DND-41 (cell line): ENCODE measurements around the gene EVI2B.

Experiments used
- ATAC-seq: fragments of 200-7000 bp; cut with Tn5 transposase; 3 replicates; pipeline ENCODE4 v1.9.1; 2021; ENCODE audit warnings: low read depth; ENCODE audit not compliant: insufficient read depth
- DNase-seq: peaks from one replicate; pipeline ENCODE4 v3.0.0-alpha.2; 2020
- H2AFZ ChIP-seq: 2 replicates; pipeline ENCODE4 v1.6.0; 2012; ENCODE audit warnings: low read depth, low read length
- H3K27ac ChIP-seq: 2 replicates; pipeline ENCODE4 v1.5.1; 2012; ENCODE audit warnings: low read length, inconsistent platforms
- H3K27me3 ChIP-seq: fragments of 200-600 bp; sonication (generic); 2 replicates; pipeline ENCODE4 v1.6.0; 2012; ENCODE audit warnings: low read length, mild to moderate bottlenecking, inconsistent platforms; ENCODE audit not compliant: insufficient read depth, poor library complexity
- H3K36me3 ChIP-seq: 2 replicates; pipeline ENCODE4 v1.5.1; 2012; ENCODE audit warnings: low read length, inconsistent platforms; ENCODE audit not compliant: insufficient read depth
- H3K4me1 ChIP-seq: 2 replicates; pipeline ENCODE4 v1.5.1; 2012; ENCODE audit warnings: mild to moderate bottlenecking, low read length; ENCODE audit not compliant: insufficient read depth
- H3K4me2 ChIP-seq: 2 replicates; pipeline ENCODE4 v1.6.0; 2012; ENCODE audit warnings: mild to moderate bottlenecking, moderate library complexity, low read length, inconsistent platforms; ENCODE audit not compliant: insufficient read depth
- H3K4me3 ChIP-seq, 2 experiments: fragments of 200-600 bp in 1 of 2; shearing (Covaris generic) in 1 of 2; 2 replicates each; pipeline ENCODE4 v1.5.1; 2012 to 2016; ENCODE audit warnings: inconsistent platforms in 2 of 2, low read length in 2 of 2, mild to moderate bottlenecking in 2 of 2, low read depth in 1 of 2, moderate library complexity in 1 of 2
- H3K79me2 ChIP-seq: 2 replicates; pipeline ENCODE4 v1.6.0; 2012; ENCODE audit warnings: low read length, inconsistent platforms; ENCODE audit not compliant: insufficient read depth
- H3K9ac ChIP-seq: 2 replicates; pipeline ENCODE4 v1.6.0; 2012; ENCODE audit warnings: low read depth, mild to moderate bottlenecking, inconsistent platforms, low read length, moderate library complexity
- H3K9me3 ChIP-seq: 2 replicates; pipeline ENCODE4 v1.5.1; 2012; ENCODE audit warnings: low read length, moderate library complexity, mild to moderate bottlenecking, inconsistent platforms; ENCODE audit not compliant: insufficient read depth, severe bottlenecking
- H4K20me1 ChIP-seq: 2 replicates; pipeline ENCODE4 v1.6.0; 2012; ENCODE audit warnings: low read length; ENCODE audit not compliant: insufficient read depth
- EZH2 ChIP-seq: IDR thresholded peaks from 3 replicates; pipeline ENCODE4 v1.6.1; 2012; ENCODE audit warnings: borderline replicate concordance, low read depth, mild to moderate bottlenecking, moderate library complexity, low read length, inconsistent platforms; ENCODE audit not compliant: severe bottlenecking
- TF ChIP-seq, protein P1 (sequence below): IDR thresholded peaks from 2 replicates; pipeline ENCODE4 v1.5.1; 2012; ENCODE audit warnings: borderline replicate concordance, low read length, moderate library complexity, mild to moderate bottlenecking; ENCODE audit not compliant: poor library complexity, severe bottlenecking; ENCODE audit errors: extremely low read depth

The EVI2B gene

GRCh38 chr17:31309556-31309955 lies 4.3 kb downstream of the EVI2B start:
- no peak for ATAC-seq
- no peaks in the 10 kb centered on the region for H4K20me1 ChIP-seq
- peaks cover 77% of the 10 kb centered on the region for H3K4me1 ChIP-seq
- no peaks in the 10 kb centered on the region for H3K27me3 ChIP-seq
- no peak for DNase-seq
- peak overlapping the region; percentile 74 for H2AFZ ChIP-seq
- peak overlapping the region; percentile 64 for H3K4me2 ChIP-seq
- peaks cover 83% of the 10 kb centered on the region for H3K79me2 ChIP-seq
- peaks cover 12% of the 10 kb centered on the region for H3K36me3 ChIP-seq
- H3K27ac ChIP-seq: peak overlapping the region; percentile 94
- peak overlapping the region in 1 of 2 experiments; percentile 54; a peak in 2 of 4 replicates for H3K4me3 ChIP-seq
- peak overlapping the region; percentile 64 for H3K9ac ChIP-seq
- H3K9me3 ChIP-seq: no peaks in the 10 kb centered on the region
- TF ChIP-seq EZH2: no peak
- TF ChIP-seq, protein P1, sequence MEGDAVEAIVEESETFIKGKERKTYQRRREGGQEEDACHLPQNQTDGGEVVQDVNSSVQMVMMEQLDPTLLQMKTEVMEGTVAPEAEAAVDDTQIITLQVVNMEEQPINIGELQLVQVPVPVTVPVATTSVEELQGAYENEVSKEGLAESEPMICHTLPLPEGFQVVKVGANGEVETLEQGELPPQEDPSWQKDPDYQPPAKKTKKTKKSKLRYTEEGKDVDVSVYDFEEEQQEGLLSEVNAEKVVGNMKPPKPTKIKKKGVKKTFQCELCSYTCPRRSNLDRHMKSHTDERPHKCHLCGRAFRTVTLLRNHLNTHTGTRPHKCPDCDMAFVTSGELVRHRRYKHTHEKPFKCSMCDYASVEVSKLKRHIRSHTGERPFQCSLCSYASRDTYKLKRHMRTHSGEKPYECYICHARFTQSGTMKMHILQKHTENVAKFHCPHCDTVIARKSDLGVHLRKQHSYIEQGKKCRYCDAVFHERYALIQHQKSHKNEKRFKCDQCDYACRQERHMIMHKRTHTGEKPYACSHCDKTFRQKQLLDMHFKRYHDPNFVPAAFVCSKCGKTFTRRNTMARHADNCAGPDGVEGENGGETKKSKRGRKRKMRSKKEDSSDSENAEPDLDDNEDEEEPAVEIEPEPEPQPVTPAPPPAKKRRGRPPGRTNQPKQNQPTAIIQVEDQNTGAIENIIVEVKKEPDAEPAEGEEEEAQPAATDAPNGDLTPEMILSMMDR: no peak

DNA sequence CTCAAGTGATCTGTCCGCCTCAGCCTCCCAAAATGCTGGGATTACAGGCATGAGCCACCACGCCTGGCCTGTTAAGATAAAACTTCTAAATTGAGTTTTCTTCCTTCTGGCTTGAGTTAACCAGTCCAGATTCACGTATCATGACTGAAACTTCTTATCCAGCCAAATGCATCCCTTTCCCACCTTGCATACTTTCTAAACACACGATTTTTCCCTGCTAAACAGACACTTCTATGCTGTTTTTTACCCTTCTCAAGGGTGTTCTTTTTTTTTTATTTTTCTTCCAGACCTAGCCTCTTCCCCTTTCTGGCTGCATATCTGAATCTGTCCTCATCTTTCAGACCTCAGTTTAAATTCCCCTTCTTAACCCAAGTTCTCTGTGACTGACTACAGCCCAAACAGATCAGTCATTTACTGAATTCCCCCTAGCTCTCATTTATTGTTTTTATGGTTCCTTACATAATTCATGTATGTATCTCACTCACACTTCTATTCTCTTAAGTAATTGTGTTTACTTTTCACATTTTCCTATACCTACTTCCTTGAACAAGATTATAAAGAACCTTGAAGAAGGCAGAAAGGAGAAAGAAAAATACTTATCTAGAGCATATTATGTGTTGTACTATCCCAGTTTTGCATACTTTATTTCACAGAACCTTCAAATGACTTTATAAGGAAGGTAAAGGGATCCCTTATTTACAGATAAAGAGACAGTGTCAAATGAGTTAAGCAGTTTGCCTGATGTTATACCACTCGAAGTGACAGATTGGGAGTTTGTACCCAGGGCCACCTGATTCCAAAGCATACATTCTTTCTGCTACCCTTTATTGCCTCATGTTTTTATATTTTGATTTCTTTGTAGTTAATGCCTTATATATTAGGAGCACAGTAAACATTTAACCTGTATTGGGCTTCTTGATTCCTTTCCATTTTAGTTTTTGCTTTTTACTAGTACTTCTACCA lies 5.2 kb downstream of the EVI2B start:
- peak overlapping the region; percentile 64 for H3K9ac ChIP-seq
- H3K9me3 ChIP-seq: no peaks in the 10 kb centered on the region
- ATAC-seq: no peak
- TF ChIP-seq, protein P1: no peak
- no peak for TF ChIP-seq EZH2
- H3K27ac ChIP-seq: peak overlapping the region; percentile 94
- peaks cover 17% of the 10 kb centered on the region for H3K36me3 ChIP-seq
- H3K79me2 ChIP-seq: peaks cover 78% of the 10 kb centered on the region
- H3K4me1 ChIP-seq: peaks cover 67% of the 10 kb centered on the region
- H4K20me1 ChIP-seq: no peaks in the 10 kb centered on the region
- peak overlapping the region; percentile 64 for H3K4me2 ChIP-seq
- no peak overlapping the region for H3K4me3 ChIP-seq
- H3K27me3 ChIP-seq: no peaks in the 10 kb centered on the region
- DNase-seq: no peak
- H2AFZ ChIP-seq: no peak overlapping the region

DNA sequence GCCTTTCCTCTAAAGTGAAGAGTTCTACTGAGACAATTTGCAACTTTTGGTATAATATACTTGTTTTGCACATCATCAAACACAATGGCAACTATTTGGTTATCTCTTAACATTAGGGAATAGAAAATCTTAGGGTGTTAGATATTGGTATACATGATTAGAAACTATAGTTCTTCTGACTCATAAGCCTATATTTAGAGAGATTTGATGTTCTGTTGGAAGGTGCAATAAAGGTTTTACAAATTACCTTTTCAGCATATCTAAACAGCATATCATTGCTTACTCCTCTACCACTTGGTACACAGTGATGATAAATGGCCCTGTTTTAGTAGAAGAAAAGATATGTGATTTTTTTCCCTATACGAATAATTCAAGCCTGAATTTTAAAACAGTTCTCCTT lies 6.2 kb downstream of the EVI2B start:
- H3K27ac ChIP-seq: peak overlapping the region; percentile 94; the same call in 1 of the 2 replicates

More for the DNA sequence above, 6.2 kb downstream of the EVI2B start:
- Histone ChIP-seq H3K27me3 (no peaks in the 10 kb centered on the region), H2AFZ (no peak overlapping the region), H3K79me2 (peaks cover 71% of the 10 kb centered on the region), H4K20me1 (no peaks in the 10 kb centered on the region), H3K4me2 (no peak overlapping the region), H3K9me3 (no peaks in the 10 kb centered on the region), H3K4me1 (peaks cover 57% of the 10 kb centered on the region), H3K36me3 (peaks cover 21% of the 10 kb centered on the region), H3K4me3 (no peak overlapping the region), H3K9ac (no peak overlapping the region)
- DNase-seq (no peak), ATAC-seq (no peak)
- TF ChIP-seq, protein P1: no peak
- no peak for TF ChIP-seq EZH2
